Activated B cell treated with CpG ODN at 0.5 μM for 24 hours (primary cell): Measurements from ENCODE around the gene FERMT3. TPM values are rescaled to one million over a fixed set of nuclear protein-coding genes. Genes with fewer than 3 reads are reported as not detected.

Source experiments
- ATAC-seq: fragments of 200-7000 bp; cut with Tn5 transposase; one replicate; pipeline ENCODE4 v1.10.0; 2021; ENCODE audit warnings: low read depth, mild to moderate bottlenecking, moderate library complexity
- CTCF ChIA-PET: fragments of 350-600 bp; sonication (Branson Sonifier 250); formaldehyde crosslinking; loops from one replicate; lab custom pipeline; 2021; ENCODE audit warnings: antibody characterized with exemption; lab: Charles Lee
- POLR2A ChIA-PET: fragments of 350-600 bp; sonication (Branson Sonifier 250); formaldehyde crosslinking; loops from one replicate; lab custom pipeline; 2021; ENCODE audit warnings: antibody characterized with exemption; lab: Charles Lee
- DNase-seq: peaks from one replicate; pipeline ENCODE4 v3.0.0; 2022
- H3K27ac Mint-ChIP-seq: one replicate; pipeline ENCODE4 v1.8.0; 2020; ENCODE audit warnings: mixed read lengths
- H3K27me3 Mint-ChIP-seq: one replicate; pipeline ENCODE4 v1.8.0; 2021; ENCODE audit warnings: mixed read lengths
- H3K36me3 Mint-ChIP-seq: one replicate; pipeline ENCODE4 v1.8.0; 2021; ENCODE audit warnings: low read depth, mixed read lengths
- H3K4me1 Mint-ChIP-seq: one replicate; pipeline ENCODE4 v1.8.0; 2021; ENCODE audit warnings: mixed read lengths
- H3K4me3 Mint-ChIP-seq: one replicate; pipeline ENCODE4 v1.8.0; 2020; ENCODE audit warnings: mild to moderate bottlenecking, mixed read lengths
- H3K9me3 Mint-ChIP-seq: one replicate; pipeline ENCODE4 v1.8.0; 2020; ENCODE audit warnings: mixed read lengths
- CTCF ChIP-seq: fragments of 200-600 bp; IDR thresholded peaks from one replicate; pipeline ENCODE4 v1.8.0; 2022; ENCODE audit warnings: antibody characterized with exemption, mild to moderate bottlenecking
- intact Hi-C: fragments of 100-400 bp; cut with micrococcal nuclease; formaldehyde crosslinking; loops from one replicate; pipeline ENCODE4 v1.15.1; 2024
- total RNA-seq: library from RNA; stranded (reverse); gene quantifications from 2 replicates; pipeline ENCODE4 v1.2.3, GENCODE V29; 2022

The FERMT3 gene
- total RNA-seq, 1 donor from 2014 or later = 169 TPM

- POLR2A ChIA-PET = no interaction called here
- ATAC-seq = no peak
- no peak for TF ChIP-seq CTCF
- Mint-ChIP-seq H3K4me3 (no peak overlapping the region), H3K36me3 (peaks cover 9% of the 10 kb centered on the region), H3K27ac (no peak overlapping the region), H3K9me3 (no peaks in the 10 kb centered on the region), H3K27me3 (no peaks in the 10 kb centered on the region), H3K4me1 (peaks cover 19% of the 10 kb centered on the region)
- CTCF ChIA-PET = no interaction called here
- intact Hi-C loops = no loop called here
- DNase-seq = no peak
Observed at GRCh38 chr11:64266339-64266738, 59.8 kb downstream of the FERMT3 start.

- intact Hi-C loops = no loop called here
- ChIA-PET CTCF (interaction anchor here (1.1 to 5.7 kb wide), 2 partner anchors 15 to 35 kb away, joined by 3 to 55 read pairs; partner anchors contain the start of gene CATSPERZ), POLR2A (interaction anchor here (4.7 to 6.0 kb wide), 2 partner anchors 22 to 61 kb away, joined by 81 read pairs; partner anchors contain the start of genes FERMT3 and PPP1R14B)
- Mint-ChIP-seq H3K9me3 (no peaks in the 10 kb centered on the region), H3K4me1 (peaks cover 23% of the 10 kb centered on the region), H3K4me3 (no peak overlapping the region), H3K27me3 (no peaks in the 10 kb centered on the region), H3K27ac (no peak overlapping the region), H3K36me3 (peaks cover 12% of the 10 kb centered on the region)
- TF ChIP-seq CTCF = no peak
- no peak for DNase-seq
- ATAC-seq = no peak
Observed at GRCh38 chr11:64267207-64267945, 60.9 kb downstream of the FERMT3 start.

- H3K27ac Mint-ChIP-seq = peak overlapping the region; percentile 95
- POLR2A ChIA-PET = interaction anchor here (0.8 to 6.0 kb wide), 13 partner anchors 14 to 1427 kb away, joined by 3 to 119 read pairs (median 22); partner anchors contain the start of genes BAD, DNAJC4, ESRRA and FERMT3
- H3K4me1 Mint-ChIP-seq = peaks cover 23% of the 10 kb centered on the region
- peaks cover 11% of the 10 kb centered on the region for H3K36me3 Mint-ChIP-seq
- no peaks in the 10 kb centered on the region for H3K9me3 Mint-ChIP-seq
- CTCF ChIA-PET = interaction anchor here (0.7 to 5.7 kb wide), 7 partner anchors 16 to 64 kb away, joined by 3 to 55 read pairs (median 6); partner anchors contain the start of genes CATSPERZ, PLCB3, PRDX5 and TRMT112
- intact Hi-C loops = no loop called here
- peak overlapping the region; percentile 97 for H3K4me3 Mint-ChIP-seq
- H3K27me3 Mint-ChIP-seq = no peaks in the 10 kb centered on the region
- ATAC-seq (no peak), DNase-seq (no peak)
- no peak for TF ChIP-seq CTCF
Observed at GRCh38 chr11:64268025-64268892, 61.7 kb downstream of the FERMT3 start.

- POLR2A ChIA-PET = interaction anchor here (0.8 to 6.0 kb wide), 13 partner anchors 15 to 1428 kb away, joined by 3 to 119 read pairs (median 22); partner anchors contain the start of genes BAD, DNAJC4, ESRRA and FERMT3
Observed at GRCh38 chr11:64268893-64269539, 62.5 kb downstream of the FERMT3 start.

More at GRCh38 chr11:64268893-64269539, 62.5 kb downstream of the FERMT3 start:
- no peak for TF ChIP-seq CTCF
- H3K4me1 Mint-ChIP-seq = peaks cover 23% of the 10 kb centered on the region
- peaks cover 11% of the 10 kb centered on the region for H3K36me3 Mint-ChIP-seq
- CTCF ChIA-PET = interaction anchor here (0.7 to 5.7 kb wide), 6 partner anchors 17 to 64 kb away, joined by 4 to 55 read pairs (median 8); partner anchors contain the start of genes CATSPERZ, PLCB3, PRDX5 and TRMT112
- peak overlapping the region; percentile 97 for H3K4me3 Mint-ChIP-seq
- intact Hi-C loops = loop anchor here (1.0 kb wide), 7 partner anchors 18 to 116 kb away; partner anchors contain the start of genes CCDC88B, DNAJC4, ESRRA and NUDT22
- H3K27ac Mint-ChIP-seq = peak overlapping the region; percentile 95
- H3K27me3 Mint-ChIP-seq = no peaks in the 10 kb centered on the region
- H3K9me3 Mint-ChIP-seq = no peaks in the 10 kb centered on the region
- DNase-seq (no peak), ATAC-seq (peak; percentile 1)
